ENCODE data around the gene ARHGEF38.
"Not testable (repeated sequence)": the region's sequence is repeated elsewhere in the genome, so short reads cannot be mapped to it uniquely, and the experiment has no call there.

ARHGEF38 gene

DNA sequence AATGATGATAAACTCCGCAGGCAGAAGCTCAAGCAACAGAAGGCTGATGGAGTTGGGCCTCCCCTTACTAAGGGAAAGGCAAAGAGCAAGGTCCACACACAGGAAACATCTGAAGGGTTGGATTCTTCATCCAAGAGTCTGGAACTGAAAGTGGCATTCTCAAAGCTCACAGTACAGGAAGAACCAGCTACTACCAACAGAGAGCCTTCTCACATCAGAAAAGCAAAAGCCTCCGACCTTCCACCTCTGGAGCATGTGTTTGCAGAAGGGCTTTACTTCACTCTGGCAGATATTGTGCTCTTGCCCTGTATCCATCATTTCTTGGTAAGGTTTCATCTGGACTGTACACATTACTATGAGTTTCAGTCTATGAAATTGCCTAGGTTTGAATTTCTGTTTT, 166.8 kb downstream of the ARHGEF38 start:
- H3K4me3 ChIP-seq (ENCODE audit: low read depth, low read length): no peak overlapping the region
- no peak for DNase-seq (ENCODE audit: low read depth)
- TF ChIP-seq, protein P1, sequence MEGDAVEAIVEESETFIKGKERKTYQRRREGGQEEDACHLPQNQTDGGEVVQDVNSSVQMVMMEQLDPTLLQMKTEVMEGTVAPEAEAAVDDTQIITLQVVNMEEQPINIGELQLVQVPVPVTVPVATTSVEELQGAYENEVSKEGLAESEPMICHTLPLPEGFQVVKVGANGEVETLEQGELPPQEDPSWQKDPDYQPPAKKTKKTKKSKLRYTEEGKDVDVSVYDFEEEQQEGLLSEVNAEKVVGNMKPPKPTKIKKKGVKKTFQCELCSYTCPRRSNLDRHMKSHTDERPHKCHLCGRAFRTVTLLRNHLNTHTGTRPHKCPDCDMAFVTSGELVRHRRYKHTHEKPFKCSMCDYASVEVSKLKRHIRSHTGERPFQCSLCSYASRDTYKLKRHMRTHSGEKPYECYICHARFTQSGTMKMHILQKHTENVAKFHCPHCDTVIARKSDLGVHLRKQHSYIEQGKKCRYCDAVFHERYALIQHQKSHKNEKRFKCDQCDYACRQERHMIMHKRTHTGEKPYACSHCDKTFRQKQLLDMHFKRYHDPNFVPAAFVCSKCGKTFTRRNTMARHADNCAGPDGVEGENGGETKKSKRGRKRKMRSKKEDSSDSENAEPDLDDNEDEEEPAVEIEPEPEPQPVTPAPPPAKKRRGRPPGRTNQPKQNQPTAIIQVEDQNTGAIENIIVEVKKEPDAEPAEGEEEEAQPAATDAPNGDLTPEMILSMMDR (conservative IDR thresholded peaks at IDR 0.05; ENCODE audit: low read depth, low read length): no peak

DNA sequence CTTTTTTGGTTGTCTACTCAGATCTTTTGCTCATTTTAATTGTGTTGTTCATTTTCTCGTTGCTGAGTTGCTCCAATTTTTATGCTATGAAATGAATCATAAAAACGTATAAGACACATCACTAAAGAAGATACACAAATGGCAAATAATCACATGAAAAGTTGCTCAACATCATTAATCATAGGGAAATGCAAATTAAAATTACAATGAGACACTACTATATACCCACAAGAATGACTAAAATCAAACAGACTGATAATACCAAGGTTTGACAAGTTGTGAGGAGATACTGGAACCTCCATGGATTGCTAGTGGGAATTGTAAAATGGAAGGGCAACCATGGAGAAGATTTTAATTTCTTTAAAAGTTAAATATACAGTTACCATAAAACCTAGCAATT, 173.2 kb downstream of the ARHGEF38 start:
- H3K4me3 ChIP-seq (ENCODE audit: low read depth, low read length): no peak overlapping the region
- no peak for DNase-seq (ENCODE audit: low read depth)
- TF ChIP-seq, protein P1 (conservative IDR thresholded peaks at IDR 0.05; ENCODE audit: low read depth, low read length): no peak

DNA sequence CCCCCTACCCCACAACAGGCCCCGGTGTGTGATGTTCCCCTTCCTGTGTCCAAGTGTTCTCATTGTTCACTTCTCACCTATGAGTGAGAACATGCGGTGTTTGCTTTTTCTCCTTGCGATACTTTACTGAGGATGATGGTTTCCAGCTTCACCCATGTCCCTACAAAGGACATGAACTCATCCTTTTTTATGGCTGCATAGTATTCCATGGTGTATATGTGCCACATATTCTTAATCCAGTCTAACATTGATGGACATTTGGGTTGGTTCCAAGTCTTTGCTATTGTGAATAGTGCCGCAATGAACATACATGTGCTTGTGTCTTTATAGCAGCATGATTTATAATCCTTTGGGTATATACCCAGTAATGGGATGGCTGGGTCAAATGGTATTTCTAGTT, 177.5 kb downstream of the ARHGEF38 start:
- DNase-seq (ENCODE audit: low read depth); H3K4me3 ChIP-seq (ENCODE audit: low read depth, low read length): not testable (repeated sequence)
